Mesenchymal stem cell (in vitro differentiated cells and primary cell): Measurements from ENCODE around the gene ID3.

Source experiments
- DNase-seq: peaks from one replicate; pipeline ENCODE4 v3.0.0-alpha.2; 2013
- H2AFZ ChIP-seq: one replicate; pipeline ENCODE4 v1.6.1; 2013; ENCODE audit warnings: low read depth, mild to moderate bottlenecking, control low read depth, inconsistent platforms, low read length, moderate library complexity
- H2AK5ac ChIP-seq: 2 replicates; pipeline ENCODE4 v1.6.1; 2013; ENCODE audit warnings: low read length, moderate library complexity, mild to moderate bottlenecking, inconsistent platforms; ENCODE audit not compliant: severe bottlenecking
- H2BK120ac ChIP-seq: one replicate; pipeline ENCODE4 v1.6.1; 2013; ENCODE audit warnings: low read depth, mild to moderate bottlenecking, inconsistent platforms, low read length, moderate library complexity
- H2BK12ac ChIP-seq, 2 experiments: one replicate each; pipeline ENCODE4 v1.6.1; 2013; ENCODE audit warnings: inconsistent platforms in 2 of 2, low read length in 2 of 2, mild to moderate bottlenecking in 2 of 2, moderate library complexity in 2 of 2, control low read depth in 1 of 2
- H2BK15ac ChIP-seq: one replicate; pipeline ENCODE4 v1.6.1; 2013; ENCODE audit warnings: mild to moderate bottlenecking, low read depth, inconsistent platforms; ENCODE audit not compliant: poor library complexity, severe bottlenecking
- H2BK5ac ChIP-seq: 2 replicates; pipeline ENCODE4 v1.6.1; 2013; ENCODE audit warnings: low read depth, mild to moderate bottlenecking, low read length, control low read depth, inconsistent platforms; ENCODE audit not compliant: poor library complexity, severe bottlenecking
- H3K14ac ChIP-seq, 2 experiments: one replicate each; pipeline ENCODE4 v1.6.1; 2013; ENCODE audit warnings: inconsistent platforms in 2 of 2, low read length in 2 of 2, control low read depth in 1 of 2, mild to moderate bottlenecking in 1 of 2, moderate library complexity in 1 of 2
- H3K18ac ChIP-seq, 2 experiments: one replicate each; pipeline ENCODE4 v1.6.1; 2013; ENCODE audit warnings: inconsistent platforms in 2 of 2, low read length in 2 of 2, control low read depth in 1 of 2, low read depth in 1 of 2, mild to moderate bottlenecking in 1 of 2
- H3K23ac ChIP-seq, 2 experiments: one replicate each; pipeline ENCODE4 v1.6.1; 2013; ENCODE audit warnings: inconsistent platforms in 2 of 2, low read length in 2 of 2, mild to moderate bottlenecking in 2 of 2, moderate library complexity in 2 of 2, control low read depth in 1 of 2
- H3K27ac ChIP-seq: 2 replicates; pipeline ENCODE4 v1.5.1; 2013; ENCODE audit warnings: mild to moderate bottlenecking, moderate library complexity, low read length, control low read depth, inconsistent platforms; ENCODE audit not compliant: poor library complexity, severe bottlenecking
- H3K27me3 ChIP-seq, 2 experiments: 2 replicates each; pipeline versions ENCODE4 v1.6.1 to v1.7.0; 2013; ENCODE audit warnings: low read length in 2 of 2, mild to moderate bottlenecking in 2 of 2, moderate library complexity in 2 of 2, control low read depth in 1 of 2, inconsistent platforms in 1 of 2; ENCODE audit not compliant: control insufficient read depth in 1 of 2, insufficient read depth in 1 of 2
- H3K36me3 ChIP-seq, 2 experiments: 2 replicates each; pipeline versions ENCODE4 v1.6.1 to v1.7.0; 2013; ENCODE audit warnings: low read length in 2 of 2, control low read depth in 1 of 2, inconsistent platforms in 1 of 2, low read depth in 1 of 2, mild to moderate bottlenecking in 1 of 2; ENCODE audit not compliant: insufficient read depth in 2 of 2, control insufficient read depth in 1 of 2
- H3K4ac ChIP-seq, 2 experiments: one replicate each; pipeline ENCODE4 v1.6.1; 2013; ENCODE audit warnings: inconsistent platforms in 2 of 2, low read length in 2 of 2, mild to moderate bottlenecking in 2 of 2, moderate library complexity in 2 of 2, control low read depth in 1 of 2, low read depth in 1 of 2
- H3K4me1 ChIP-seq: 2 replicates; pipeline ENCODE4 v1.6.1; 2013; ENCODE audit warnings: low read depth, low read length, control low read depth; ENCODE audit not compliant: control insufficient read depth, insufficient read depth
- H3K4me2 ChIP-seq: 2 replicates; pipeline ENCODE4 v1.6.1; 2013; ENCODE audit warnings: low read length, mild to moderate bottlenecking, inconsistent platforms; ENCODE audit not compliant: poor library complexity, severe bottlenecking
- H3K4me3 ChIP-seq, 2 experiments: 2 replicates each; pipeline versions ENCODE4 v1.5.1 to v1.7.0; 2013; ENCODE audit warnings: low read length in 2 of 2, mild to moderate bottlenecking in 2 of 2, control low read depth in 1 of 2, low read depth in 1 of 2; ENCODE audit not compliant: insufficient read depth in 1 of 2
- H3K79me1 ChIP-seq: replicated peaks from 2 replicates; pipeline ENCODE4 v1.6.1; 2013; ENCODE audit warnings: mild to moderate bottlenecking, control low read depth, low read length, inconsistent platforms; ENCODE audit not compliant: poor library complexity, severe bottlenecking
- H3K9ac ChIP-seq: 2 replicates; pipeline ENCODE4 v1.7.0; 2013; ENCODE audit warnings: mild to moderate bottlenecking, low read length, moderate library complexity
- H3K9me3 ChIP-seq: 2 replicates; pipeline ENCODE4 v1.7.0; 2013; ENCODE audit warnings: mild to moderate bottlenecking, low read length; ENCODE audit not compliant: control insufficient read depth
- H4K8ac ChIP-seq: one replicate; pipeline ENCODE4 v1.6.1; 2013; ENCODE audit warnings: inconsistent platforms, mild to moderate bottlenecking, low read length, moderate library complexity
- H4K91ac ChIP-seq: one replicate; pipeline ENCODE4 v1.6.1; 2013; ENCODE audit warnings: mild to moderate bottlenecking, low read length, inconsistent platforms
- WGBS: methylation state at CpG from one replicate; pipeline ENCODE4 v1.1.7; 2013; ENCODE audit warnings: mixed read lengths; 5-methylcytosine and 5-hydroxymethylcytosine counted together

Gene ID3

DNA sequence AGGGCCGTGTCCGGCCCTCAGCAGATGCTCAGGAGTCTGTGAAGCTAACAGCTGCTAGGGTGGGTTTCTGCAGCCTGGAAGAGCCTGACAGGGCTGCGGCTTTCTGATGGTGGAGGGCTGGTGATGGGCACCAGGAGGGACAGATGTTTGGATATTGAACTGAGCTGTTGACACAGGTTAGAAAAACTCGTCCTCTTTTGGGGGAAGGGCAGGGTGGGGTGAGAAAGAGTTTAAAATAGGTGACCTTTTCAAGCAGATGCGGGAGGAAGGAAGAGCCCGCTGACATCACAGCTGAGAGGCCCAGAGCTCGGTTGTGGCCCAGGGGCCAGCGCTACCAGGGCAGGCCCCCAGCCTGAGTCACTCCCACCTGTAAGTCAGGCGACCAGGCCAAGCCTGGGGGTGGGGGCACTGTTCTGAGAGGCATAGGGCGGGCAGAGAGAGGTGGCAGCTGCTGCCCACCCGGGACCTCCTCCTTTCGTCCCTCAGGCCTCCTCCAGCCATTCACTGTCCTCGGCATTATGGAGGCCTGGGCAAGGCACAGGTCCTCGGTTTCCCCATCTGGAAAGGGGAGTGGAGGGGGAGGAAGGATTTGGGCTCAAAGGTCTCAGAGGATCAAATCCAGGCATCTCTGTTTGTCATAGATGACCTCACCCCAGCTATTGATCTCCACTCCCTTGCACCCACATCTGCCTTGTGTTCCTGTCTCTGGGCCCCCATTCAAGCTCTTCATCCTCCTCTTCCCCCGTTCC lies 32.3 kb upstream of the ID3 start:
- H3K4me3 ChIP-seq, result no peak overlapping the region
- H3K9ac ChIP-seq, result no peak overlapping the region
- H3K14ac ChIP-seq, result no peak overlapping the region
- H3K4me2 ChIP-seq, result no peak overlapping the region
- peak overlapping the region in 1 of 2 experiments; percentile 0 for H3K4ac ChIP-seq
- 61% methylated on average over 11 of the region's 15 CpGs for WGBS
- H4K91ac ChIP-seq, result peak overlapping the region; percentile 30
- H2AK5ac ChIP-seq, result peak overlapping the region; percentile 48
- H3K36me3 ChIP-seq, result no peaks in the 10 kb centered on the region
- peak overlapping the region; percentile 75 to 87 for H2BK12ac ChIP-seq
- peak overlapping the region; percentile 27 for H2BK120ac ChIP-seq
- no peaks in the 10 kb centered on the region for H3K27me3 ChIP-seq
- DNase-seq, result peak; percentile 42
- H3K4me1 ChIP-seq, result peaks cover 24% of the 10 kb centered on the region
- peak overlapping the region; percentile 85 for H2BK15ac ChIP-seq
- no peak overlapping the region for H2BK5ac ChIP-seq
- no peak overlapping the region for H3K23ac ChIP-seq
- no peaks in the 10 kb centered on the region for H3K79me1 ChIP-seq
- no peak overlapping the region for H2AFZ ChIP-seq
- peak overlapping the region; percentile 47 for H4K8ac ChIP-seq
- no peaks in the 10 kb centered on the region for H3K9me3 ChIP-seq
- H3K18ac ChIP-seq, result peak overlapping the region; percentile 63 to 64
- H3K27ac ChIP-seq, result no peak overlapping the region

DNA sequence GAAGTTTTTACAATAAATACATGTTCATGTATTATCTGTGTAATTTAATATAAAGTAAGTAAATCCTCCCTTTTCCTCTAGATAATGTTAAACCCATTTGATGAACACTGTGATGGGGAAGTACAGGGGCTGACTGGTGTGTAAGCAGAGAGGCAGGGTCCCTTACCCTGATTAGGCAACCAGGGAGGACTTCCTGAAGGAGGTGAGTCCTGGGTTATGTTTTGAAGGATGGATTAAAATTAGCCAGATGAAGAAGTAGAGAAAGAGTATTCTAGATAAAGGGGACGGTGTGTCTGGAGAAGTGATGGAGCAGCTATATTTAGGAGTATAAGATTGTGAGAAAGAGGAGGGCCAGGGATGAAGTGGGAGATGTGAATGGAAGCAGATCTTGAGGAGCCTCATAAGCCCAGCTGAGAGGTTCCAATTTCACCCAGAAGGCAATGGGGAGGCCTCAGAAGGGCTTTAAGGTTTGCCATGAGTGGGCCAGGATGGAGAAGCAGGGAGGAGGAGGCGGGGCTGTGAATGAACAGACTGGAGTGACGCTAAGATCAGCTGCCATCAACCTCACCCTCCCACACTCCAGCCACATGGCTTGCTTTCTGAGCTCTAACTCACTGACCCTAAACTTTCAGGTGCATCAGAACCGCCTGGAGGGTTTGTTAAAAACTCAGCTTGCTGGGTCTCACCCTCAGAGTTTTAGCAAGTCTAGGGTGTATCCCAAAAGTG lies 30.9 kb upstream of the ID3 start:
- no peaks in the 10 kb centered on the region for H3K79me1 ChIP-seq
- no peak overlapping the region for H3K23ac ChIP-seq
- no peak overlapping the region for H3K9ac ChIP-seq
- H3K4me2 ChIP-seq, result no peak overlapping the region
- 89% methylated on average over 4 of the region's 4 CpGs for WGBS
- peak overlapping the region; percentile 7 to 37 for H2BK12ac ChIP-seq
- H3K36me3 ChIP-seq, result no peaks in the 10 kb centered on the region
- no peak overlapping the region for H2AFZ ChIP-seq
- no peaks in the 10 kb centered on the region for H3K27me3 ChIP-seq
- no peak overlapping the region for H4K8ac ChIP-seq
- peak overlapping the region; percentile 84 for H2AK5ac ChIP-seq
- H3K9me3 ChIP-seq, result no peaks in the 10 kb centered on the region
- peaks cover 26% of the 10 kb centered on the region for H3K4me1 ChIP-seq
- H3K4me3 ChIP-seq, result no peak overlapping the region
- H2BK5ac ChIP-seq, result no peak overlapping the region
- H2BK120ac ChIP-seq, result no peak overlapping the region
- no peak overlapping the region for H4K91ac ChIP-seq
- peak overlapping the region in 1 of 2 experiments; percentile 28 for H3K18ac ChIP-seq
- DNase-seq, result no peak
- no peak overlapping the region for H3K27ac ChIP-seq
- H3K4ac ChIP-seq, result no peak overlapping the region
- no peak overlapping the region for H2BK15ac ChIP-seq
- H3K14ac ChIP-seq, result no peak overlapping the region

DNA sequence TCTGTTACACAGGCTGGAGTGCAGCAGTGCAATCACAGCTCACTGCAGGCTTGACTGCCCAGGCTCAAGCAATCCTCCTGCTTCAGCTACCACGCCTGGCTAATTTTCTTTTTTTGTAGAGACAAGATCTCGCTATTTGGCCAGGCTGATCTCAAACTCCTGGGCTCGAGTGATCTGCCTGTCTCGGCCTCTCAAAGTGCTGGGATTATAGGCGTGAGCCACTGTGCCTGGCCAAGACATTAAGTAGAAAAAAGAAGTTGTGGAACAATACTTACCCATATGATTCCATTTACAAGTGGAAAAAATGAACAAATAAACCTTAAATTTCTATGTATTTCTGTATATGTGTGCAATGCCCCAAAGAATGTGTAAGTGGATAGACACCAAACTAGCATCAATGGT lies 30.3 kb upstream of the ID3 start:
- Histone ChIP-seq H3K4me2 (no peak overlapping the region), H3K27ac (no peak overlapping the region), H2BK5ac (no peak overlapping the region), H3K36me3 (no peaks in the 10 kb centered on the region), H3K4me1 (peaks cover 22% of the 10 kb centered on the region), H3K9me3 (no peaks in the 10 kb centered on the region), H3K9ac (no peak overlapping the region), H2AK5ac (no peak overlapping the region), H2AFZ (no peak overlapping the region), H3K4me3 (no peak overlapping the region), H3K27me3 (no peaks in the 10 kb centered on the region), H4K91ac (peak overlapping the region; percentile 43), H2BK12ac (no peak overlapping the region), H4K8ac (no peak overlapping the region), H2BK15ac (no peak overlapping the region), H3K23ac (no peak overlapping the region), H2BK120ac (no peak overlapping the region), H3K14ac (no peak overlapping the region), H3K4ac (no peak overlapping the region), H3K18ac (no peak overlapping the region), H3K79me1 (no peaks in the 10 kb centered on the region)
- no peak for DNase-seq
- 56% methylated on average over 4 of the region's 5 CpGs for WGBS

DNA sequence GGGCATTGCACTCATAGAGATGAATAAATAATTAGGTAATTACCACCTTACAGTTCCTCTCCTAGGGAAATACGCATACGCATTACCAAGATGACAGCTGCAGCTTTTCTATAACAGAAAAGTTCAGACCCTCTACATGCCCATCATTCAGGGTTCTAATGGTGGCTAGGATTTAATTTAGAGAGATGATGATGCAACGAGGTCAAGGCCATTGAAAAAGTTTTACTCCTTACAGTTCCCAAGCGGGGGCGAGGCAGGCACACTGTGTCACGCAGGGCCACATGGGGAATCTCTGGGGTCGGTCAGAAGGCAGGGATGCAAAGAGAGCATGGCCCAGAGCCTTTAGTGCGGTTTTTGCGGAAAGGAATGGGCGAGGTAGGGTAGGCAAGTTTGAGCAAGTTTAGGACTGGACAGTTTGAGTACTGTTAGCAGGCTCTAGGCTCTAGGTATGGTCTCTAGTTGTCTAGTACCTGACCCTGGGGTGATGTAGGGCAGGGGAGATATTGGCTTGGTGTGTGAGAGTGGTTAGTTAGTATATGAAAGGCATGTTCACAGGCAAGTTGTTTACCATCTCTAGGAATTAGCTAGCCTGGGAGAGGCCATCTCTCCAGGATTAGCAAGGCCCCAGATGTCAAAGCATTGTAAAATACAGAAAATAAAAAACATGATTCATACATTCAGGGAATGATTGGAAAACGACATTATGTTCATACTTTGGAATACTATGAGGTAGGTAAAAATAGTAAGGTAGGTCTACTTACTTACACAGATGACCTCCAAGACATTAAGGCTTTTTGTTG lies 29.6 kb upstream of the ID3 start:
- H3K4me1 ChIP-seq, result peaks cover 22% of the 10 kb centered on the region
- no peak overlapping the region for H3K23ac ChIP-seq
- no peak overlapping the region for H3K9ac ChIP-seq
- H3K9me3 ChIP-seq, result no peaks in the 10 kb centered on the region
- peak overlapping the region; percentile 43 for H4K91ac ChIP-seq
- H3K4me3 ChIP-seq, result no peak overlapping the region
- no peak overlapping the region for H3K27ac ChIP-seq
- H3K18ac ChIP-seq, result no peak overlapping the region
- no peaks in the 10 kb centered on the region for H3K36me3 ChIP-seq
- H2BK120ac ChIP-seq, result no peak overlapping the region
- no peak overlapping the region for H2AFZ ChIP-seq
- no peaks in the 10 kb centered on the region for H3K27me3 ChIP-seq
- H2BK5ac ChIP-seq, result no peak overlapping the region
- peak overlapping the region in 1 of 2 experiments; percentile 59 for H2BK12ac ChIP-seq
- H3K4me2 ChIP-seq, result no peak overlapping the region
- DNase-seq, result no peak
- no peaks in the 10 kb centered on the region for H3K79me1 ChIP-seq
- H3K4ac ChIP-seq, result peak overlapping the region in 1 of 2 experiments; percentile 34
- H4K8ac ChIP-seq, result peak overlapping the region; percentile 19
- 80% methylated on average over 9 of the region's 11 CpGs for WGBS
- no peak overlapping the region for H2BK15ac ChIP-seq
- no peak overlapping the region for H3K14ac ChIP-seq
- no peak overlapping the region for H2AK5ac ChIP-seq
